Measurements from ENCODE around the gene COMMD2.

The COMMD2 gene

DNA sequence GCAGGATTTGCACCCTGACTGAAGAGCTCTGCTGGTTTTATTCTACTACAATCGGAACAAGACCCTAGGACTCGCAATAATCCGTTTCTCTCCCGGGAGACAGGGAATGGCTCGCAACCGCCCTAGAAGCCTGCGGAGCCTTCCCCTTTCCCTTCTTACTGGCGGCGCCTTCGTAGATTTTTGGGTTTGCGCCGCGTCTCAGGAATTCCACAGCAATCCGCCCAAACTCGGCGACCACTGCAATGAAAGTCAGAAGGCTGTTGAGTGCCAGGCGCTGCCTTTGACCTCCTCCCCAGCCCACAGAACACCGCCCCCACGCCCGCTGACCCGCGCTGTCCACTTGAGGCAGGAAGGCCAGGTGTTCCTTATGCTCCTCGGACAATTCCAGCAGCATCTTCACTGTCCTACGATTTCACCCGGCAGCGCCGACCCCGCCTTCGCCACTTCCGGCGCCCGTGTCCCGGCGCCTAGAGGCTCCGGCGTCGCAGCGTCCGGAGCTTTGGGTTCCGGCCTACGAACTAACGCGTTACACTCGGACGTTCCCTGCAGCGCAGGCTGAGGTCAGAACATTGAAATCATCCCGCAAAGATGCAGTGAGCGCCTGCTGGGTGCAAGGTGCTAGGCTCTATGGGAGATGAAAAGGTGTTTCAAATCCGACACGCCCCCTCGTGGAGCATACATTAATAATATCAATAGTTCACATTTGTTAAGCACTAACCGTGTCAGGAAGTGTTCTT is at the start of gene COMMD2:
Gene COMMD2 (minus strand): TSS at position 439 of the 737 bp plus-strand sequence. CDS start 45 bp downstream, at position 394.
- DNase-seq (ENCODE audit: low read depth in 4 of 4, low spot score in 1 of 4), result peak; percentile 42 to 72 (median 61)

DNA sequence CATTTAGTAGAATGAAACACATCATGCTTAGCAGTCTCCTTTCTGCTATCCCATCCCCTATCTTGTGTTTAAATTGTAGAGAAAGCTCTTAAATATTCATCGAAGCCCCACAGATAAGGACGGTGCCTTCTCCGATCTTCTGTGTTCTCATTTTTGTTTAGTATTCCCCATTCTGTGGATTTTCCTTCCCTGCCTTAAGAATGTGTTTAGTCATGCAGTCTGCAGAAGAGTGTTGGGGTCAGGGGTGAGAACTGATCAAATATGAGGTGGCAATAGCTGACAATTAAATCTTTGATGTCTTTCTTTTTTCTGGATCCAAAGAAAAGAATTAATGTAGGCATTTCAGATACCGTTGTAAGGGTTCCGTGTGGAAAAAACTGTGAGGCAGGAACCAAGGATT is 49.4 kb upstream of the COMMD2 start:
- DNase-seq (ENCODE audit: low read depth in 4 of 4, low spot score in 1 of 4), result no peak

- no peak for DNase-seq (ENCODE audit: low read depth in 4 of 4, low spot score in 1 of 4)
These were observed 48.9 kb upstream of the COMMD2 start for GRCh38 chr3:149801195-149801594.

DNA sequence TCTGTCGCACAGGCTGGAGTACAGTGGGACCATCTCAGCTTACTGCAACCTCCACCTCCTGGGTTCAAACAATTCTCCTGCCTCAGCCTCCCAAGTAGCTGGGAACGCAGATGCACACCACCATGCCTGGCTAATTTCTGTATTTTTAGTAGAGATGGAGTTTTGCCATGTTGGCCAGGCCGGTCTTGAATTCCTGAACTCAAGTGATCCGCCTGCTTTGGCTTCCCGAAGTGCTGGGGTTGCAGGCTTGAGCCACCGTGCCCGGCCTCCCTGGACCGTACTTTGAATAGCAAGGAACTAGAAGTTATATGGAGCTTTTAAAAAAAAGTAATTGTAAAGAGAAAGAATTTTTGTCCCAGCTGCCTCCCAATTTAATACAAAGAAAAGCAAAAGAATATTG is 48.4 kb upstream of the COMMD2 start:
- no peak for DNase-seq (ENCODE audit: low read depth in 4 of 4, low spot score in 1 of 4)

- DNase-seq (ENCODE audit: low read depth in 4 of 4, low spot score in 1 of 4), result no peak
These were observed 43.7 kb upstream of the COMMD2 start for GRCh38 chr3:149796026-149796425.

DNA sequence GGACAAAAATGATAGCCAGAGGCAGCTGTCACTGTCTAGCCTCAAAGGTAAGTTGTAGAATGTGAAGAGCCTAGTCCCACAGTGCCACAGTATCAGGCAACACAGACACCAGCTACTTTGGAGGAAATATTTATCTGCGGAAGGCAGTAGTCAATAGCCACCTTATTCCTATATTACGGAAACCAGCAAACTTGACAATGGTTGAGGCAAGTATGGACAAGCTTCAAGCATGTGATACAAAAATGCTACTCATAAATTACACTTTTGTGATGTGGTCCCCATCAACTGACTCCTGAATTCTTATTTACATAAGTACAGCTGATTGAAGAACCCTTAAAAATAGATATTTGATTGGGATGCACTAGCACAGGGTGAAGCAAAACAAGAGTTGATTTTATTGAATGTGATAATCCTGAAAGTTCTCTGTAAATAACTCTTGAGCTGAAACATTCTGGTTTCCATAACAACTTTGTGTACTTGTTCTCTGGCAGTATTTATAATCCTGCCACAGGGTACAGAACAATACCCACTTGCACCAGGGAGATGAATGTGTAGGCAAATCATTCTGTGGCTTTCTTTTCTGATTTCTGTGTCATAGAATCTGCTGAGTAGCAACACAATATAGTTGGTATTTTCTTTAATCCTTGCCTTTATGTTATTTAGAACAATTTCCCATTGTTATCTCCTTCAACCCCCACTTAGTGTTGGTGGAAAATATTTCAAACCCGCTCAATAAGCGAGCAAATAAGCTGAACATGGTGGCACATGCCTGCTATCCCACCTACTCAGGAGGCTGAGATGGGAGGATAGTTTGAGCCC is 40.4 kb upstream of the COMMD2 start, which contains the start of gene ANKUB1:
Gene ANKUB1 (minus strand): TSS at position 103 of the 819 bp plus-strand sequence. CDS start 188 bp downstream, outside the sequence.
- DNase-seq (ENCODE audit: low read depth in 4 of 4, low spot score in 1 of 4), result no peak

GRCh38 chr3:149790698-149791097 is 38.4 kb upstream of the COMMD2 start:
- no peak for DNase-seq (ENCODE audit: low read depth in 4 of 4, low spot score in 1 of 4)

DNA sequence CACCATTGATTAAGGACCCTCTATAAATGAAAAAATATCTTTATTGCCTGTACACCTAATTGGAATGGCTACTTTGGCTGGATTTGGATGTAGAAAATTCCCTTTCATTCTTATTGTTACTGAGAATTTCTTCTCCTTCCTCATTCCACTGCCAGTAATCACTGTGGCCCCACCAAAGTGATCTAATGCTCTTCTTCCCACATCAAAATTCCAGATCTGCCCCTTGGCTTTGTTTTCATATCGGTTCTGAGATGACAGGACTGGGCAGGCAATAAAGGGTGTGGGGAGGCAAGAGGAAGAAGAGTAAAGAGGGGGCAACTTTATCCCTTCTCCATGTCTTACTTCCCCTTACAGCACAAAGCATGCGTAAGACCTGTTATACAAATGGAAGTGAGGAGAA is 38.0 kb upstream of the COMMD2 start:
- DNase-seq (ENCODE audit: low read depth in 4 of 4, low spot score in 1 of 4), result no peak

GRCh38 chr3:149784064-149784704 is 31.9 kb upstream of the COMMD2 start:
- no peak for DNase-seq (ENCODE audit: low read depth in 4 of 4, low spot score in 1 of 4)

DNA sequence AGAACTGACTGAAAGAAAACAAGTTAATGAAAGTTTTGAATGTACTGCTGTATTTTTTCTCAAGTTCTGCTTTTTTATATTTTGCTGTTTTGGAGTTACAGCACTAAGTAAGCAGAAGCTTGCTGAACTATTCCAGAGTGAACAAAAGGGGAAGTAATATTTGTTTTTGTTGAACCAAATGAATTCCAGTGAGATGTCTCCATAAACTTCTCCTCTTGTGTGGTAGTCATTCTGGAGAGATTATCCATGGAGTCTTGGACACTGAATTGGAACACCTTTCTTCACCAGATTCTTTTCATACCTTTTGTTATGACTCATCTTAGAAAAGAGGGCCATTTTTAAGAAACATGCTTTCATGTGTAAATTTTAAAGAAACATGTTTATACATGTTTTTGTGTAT is 31.3 kb upstream of the COMMD2 start:
- DNase-seq (ENCODE audit: low read depth in 4 of 4, low spot score in 1 of 4), result no peak

GRCh38 chr3:149781741-149782140 is 29.5 kb upstream of the COMMD2 start:
- no peak for DNase-seq (ENCODE audit: low read depth in 4 of 4, low spot score in 1 of 4)

- DNase-seq (ENCODE audit: low read depth in 4 of 4, low spot score in 1 of 4), result no peak
These were observed 28.9 kb upstream of the COMMD2 start for GRCh38 chr3:149781211-149781610.

- no peak for DNase-seq (ENCODE audit: low read depth in 4 of 4, low spot score in 1 of 4)
These were observed 25.3 kb upstream of the COMMD2 start for GRCh38 chr3:149777414-149778214.

DNA sequence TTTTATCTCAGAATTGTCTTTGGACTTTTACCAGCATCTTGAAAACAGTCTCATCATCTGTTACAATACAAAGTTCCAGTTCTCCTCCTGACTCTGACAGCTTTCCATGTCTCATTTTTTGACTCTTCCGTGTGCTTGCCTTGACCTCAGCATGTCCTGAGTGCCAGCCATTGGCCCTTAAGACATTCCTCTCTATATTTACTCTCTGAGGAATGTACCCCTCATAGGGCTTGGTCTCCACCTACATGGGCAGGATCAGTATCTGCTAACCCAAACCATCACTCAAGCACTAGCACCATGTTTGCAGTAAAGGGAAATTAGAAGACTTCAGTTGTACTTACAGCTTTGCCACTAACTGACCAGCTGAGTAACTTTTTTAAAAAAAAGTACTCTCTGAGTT is 23.9 kb upstream of the COMMD2 start:
- no peak for DNase-seq (ENCODE audit: low read depth in 4 of 4, low spot score in 1 of 4)

GRCh38 chr3:149772861-149773260 is 20.6 kb upstream of the COMMD2 start:
- no peak for DNase-seq (ENCODE audit: low read depth in 4 of 4, low spot score in 1 of 4)

DNA sequence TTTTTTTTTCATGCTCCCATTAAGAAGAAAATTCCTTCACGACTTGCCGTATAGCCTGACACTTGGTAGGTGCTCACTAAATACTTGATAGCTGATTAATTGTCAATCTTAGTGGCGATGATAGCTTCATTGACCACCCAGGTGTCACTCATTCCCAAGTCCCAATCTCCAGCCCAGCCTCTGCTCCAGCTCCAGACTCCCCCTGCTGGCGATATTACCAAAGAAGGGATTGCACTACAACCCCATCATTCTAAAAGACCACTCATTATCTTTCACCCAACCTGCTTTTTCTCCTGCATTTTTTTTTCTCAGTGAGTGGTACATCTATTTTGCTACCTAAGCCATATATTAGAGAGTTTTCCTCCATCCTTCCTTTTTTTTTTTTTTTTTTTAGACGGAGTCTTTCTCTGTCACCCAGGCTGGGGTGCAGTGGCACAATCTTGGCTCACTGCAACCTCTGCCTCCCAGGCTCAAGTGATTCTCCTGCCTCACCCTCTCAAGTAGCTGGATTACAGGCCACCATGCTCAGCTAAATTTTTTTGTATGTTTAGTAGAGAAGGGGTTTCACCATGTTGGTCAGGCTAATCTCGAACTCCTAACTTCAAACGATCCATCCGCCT is 19.5 kb upstream of the COMMD2 start:
- peak; percentile 10 to 30 (median 18) for DNase-seq (ENCODE audit: low read depth in 4 of 4, low spot score in 1 of 4)

GRCh38 chr3:149770246-149770645 is 18.0 kb upstream of the COMMD2 start:
- no peak for DNase-seq (ENCODE audit: low read depth in 4 of 4, low spot score in 1 of 4)

- no peak for DNase-seq (ENCODE audit: low read depth in 4 of 4, low spot score in 1 of 4)
These were observed 16.4 kb upstream of the COMMD2 start for GRCh38 chr3:149768704-149769103.

DNA sequence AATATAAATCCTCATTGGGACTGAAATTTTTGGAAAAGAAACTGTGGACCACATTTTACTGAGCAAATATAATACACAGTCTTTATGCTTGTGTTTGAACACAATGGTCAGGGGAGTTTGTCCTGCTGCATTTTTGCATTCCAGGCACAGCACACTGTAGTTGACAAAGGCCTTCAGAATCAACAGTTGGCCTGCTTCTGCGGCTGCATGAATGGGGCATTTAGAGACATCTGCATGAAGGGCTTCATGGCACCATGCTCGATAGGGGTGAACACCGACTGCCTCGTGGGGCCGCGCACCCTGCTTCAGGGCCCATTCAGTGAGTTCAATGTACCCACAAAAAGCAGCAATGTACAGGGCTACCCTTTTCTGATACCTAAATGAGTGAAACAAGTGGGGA is 15.4 kb upstream of the COMMD2 start:
- no peak for DNase-seq (ENCODE audit: low read depth in 4 of 4, low spot score in 1 of 4)

- DNase-seq (ENCODE audit: low read depth in 4 of 4, low spot score in 1 of 4), result no peak
These were observed 13.6 kb upstream of the COMMD2 start for GRCh38 chr3:149765762-149766334.
